DND-41 (cell line): ENCODE data around the gene TBC1D8.

Experiments
- EZH2 ChIP-seq: IDR thresholded peaks from 3 replicates; pipeline ENCODE4 v1.6.1; 2012; ENCODE audit warnings: borderline replicate concordance, low read depth, mild to moderate bottlenecking, moderate library complexity, low read length, inconsistent platforms; ENCODE audit not compliant: severe bottlenecking
- TF ChIP-seq, protein P1 (sequence below): IDR thresholded peaks from 2 replicates; pipeline ENCODE4 v1.5.1; 2012; ENCODE audit warnings: borderline replicate concordance, low read length, moderate library complexity, mild to moderate bottlenecking; ENCODE audit not compliant: poor library complexity, severe bottlenecking; ENCODE audit errors: extremely low read depth

DNA sequence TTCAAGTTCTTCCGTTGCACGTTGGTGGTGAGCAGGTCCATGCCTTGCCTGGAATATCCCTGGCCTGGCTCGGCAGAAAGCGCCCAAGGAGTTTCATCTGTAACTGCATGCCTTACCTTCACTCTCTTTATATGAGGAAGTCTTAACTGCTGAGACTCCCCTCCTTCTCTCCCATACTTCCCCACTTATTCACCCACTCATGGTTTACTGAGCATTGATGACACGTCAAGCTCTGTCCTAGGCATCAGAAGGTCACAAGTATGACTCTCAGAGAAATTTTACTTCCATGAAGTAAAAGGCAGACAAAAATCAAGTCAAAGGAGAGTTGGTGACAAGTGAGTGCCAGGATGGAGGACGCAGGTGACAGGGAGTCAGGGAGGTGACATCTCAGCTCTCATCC is 68.2 kb downstream of the TBC1D8 start:
- TF ChIP-seq, protein P1, sequence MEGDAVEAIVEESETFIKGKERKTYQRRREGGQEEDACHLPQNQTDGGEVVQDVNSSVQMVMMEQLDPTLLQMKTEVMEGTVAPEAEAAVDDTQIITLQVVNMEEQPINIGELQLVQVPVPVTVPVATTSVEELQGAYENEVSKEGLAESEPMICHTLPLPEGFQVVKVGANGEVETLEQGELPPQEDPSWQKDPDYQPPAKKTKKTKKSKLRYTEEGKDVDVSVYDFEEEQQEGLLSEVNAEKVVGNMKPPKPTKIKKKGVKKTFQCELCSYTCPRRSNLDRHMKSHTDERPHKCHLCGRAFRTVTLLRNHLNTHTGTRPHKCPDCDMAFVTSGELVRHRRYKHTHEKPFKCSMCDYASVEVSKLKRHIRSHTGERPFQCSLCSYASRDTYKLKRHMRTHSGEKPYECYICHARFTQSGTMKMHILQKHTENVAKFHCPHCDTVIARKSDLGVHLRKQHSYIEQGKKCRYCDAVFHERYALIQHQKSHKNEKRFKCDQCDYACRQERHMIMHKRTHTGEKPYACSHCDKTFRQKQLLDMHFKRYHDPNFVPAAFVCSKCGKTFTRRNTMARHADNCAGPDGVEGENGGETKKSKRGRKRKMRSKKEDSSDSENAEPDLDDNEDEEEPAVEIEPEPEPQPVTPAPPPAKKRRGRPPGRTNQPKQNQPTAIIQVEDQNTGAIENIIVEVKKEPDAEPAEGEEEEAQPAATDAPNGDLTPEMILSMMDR = no peak
- no peak for TF ChIP-seq EZH2
